ENCODE measurements around the gene PARN. TPM values are rescaled to one million over a fixed set of nuclear protein-coding genes. Genes with fewer than 3 reads are reported as not detected.
A peak's percentile ranks its signal among the peaks of the same experiment; 100 is the strongest.

The PARN gene
- polyA plus RNA-seq, 1 donor from 2014 or later, result 53.5 TPM

DNA sequence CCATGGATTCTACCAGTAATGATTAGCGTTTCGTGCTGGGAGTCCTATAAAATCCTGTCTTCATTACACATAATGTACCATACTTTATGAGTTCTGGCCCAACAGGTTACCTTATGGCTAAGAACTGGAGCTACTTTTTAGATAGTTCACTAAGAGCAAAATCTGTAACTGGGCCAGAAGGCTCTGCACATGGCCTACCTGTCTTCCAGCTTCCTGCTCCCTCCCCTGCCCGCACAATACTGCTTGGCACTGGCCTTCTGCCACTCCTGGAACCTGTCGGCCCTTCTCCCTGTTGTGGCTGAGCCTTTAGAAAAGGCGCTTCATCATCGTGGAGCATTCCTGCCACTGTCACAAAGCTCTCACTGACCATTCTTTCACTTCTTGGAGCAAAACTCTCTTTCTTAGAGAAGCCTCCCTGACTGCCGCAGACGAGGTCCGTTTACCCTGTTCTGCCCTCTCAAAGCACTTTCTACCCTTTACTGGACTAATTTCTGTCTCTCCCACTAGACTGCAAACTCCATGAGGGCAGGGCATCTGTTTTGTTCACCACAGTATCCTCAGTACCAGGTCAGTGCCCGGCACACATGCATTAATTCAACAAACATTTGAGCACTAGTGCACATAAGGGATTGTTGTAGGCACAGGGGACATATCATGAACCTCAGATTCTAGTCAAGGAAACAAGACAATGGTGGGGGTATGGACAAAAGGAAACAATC lies 116.5 kb downstream of the PARN start:
- Mint-ChIP-seq H3K4me3 (no peak overlapping the region), H3K36me3 (peaks cover 6% of the 10 kb centered on the region), H3K27me3 (no peaks in the 10 kb centered on the region), H3K4me1 (peaks cover 0 to 3% (median 1%) of the 10 kb centered on the region in 3 donors), H3K9me3 (no peaks in the 10 kb centered on the region), H3K27ac (no peak overlapping the region)

DNA sequence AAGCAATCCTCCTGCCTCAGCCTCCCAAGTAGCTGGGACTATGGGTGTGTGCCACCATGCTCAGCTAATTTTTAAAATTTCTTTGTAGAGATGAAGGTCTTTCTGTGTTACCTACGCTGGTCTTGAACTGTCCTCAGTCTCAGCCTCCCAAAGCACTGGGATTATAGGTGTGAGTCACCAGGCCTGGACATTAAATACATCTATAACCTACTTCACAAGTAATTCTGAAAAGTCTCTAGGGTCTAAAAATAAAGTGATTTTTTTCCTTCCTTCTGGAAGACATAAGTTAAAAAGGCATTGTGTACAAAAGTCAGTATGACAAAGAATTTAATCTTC lies 118.3 kb downstream of the PARN start:
- H3K27me3 Mint-ChIP-seq, result no peaks in the 10 kb centered on the region
- H3K27ac Mint-ChIP-seq, result no peak overlapping the region

DNA sequence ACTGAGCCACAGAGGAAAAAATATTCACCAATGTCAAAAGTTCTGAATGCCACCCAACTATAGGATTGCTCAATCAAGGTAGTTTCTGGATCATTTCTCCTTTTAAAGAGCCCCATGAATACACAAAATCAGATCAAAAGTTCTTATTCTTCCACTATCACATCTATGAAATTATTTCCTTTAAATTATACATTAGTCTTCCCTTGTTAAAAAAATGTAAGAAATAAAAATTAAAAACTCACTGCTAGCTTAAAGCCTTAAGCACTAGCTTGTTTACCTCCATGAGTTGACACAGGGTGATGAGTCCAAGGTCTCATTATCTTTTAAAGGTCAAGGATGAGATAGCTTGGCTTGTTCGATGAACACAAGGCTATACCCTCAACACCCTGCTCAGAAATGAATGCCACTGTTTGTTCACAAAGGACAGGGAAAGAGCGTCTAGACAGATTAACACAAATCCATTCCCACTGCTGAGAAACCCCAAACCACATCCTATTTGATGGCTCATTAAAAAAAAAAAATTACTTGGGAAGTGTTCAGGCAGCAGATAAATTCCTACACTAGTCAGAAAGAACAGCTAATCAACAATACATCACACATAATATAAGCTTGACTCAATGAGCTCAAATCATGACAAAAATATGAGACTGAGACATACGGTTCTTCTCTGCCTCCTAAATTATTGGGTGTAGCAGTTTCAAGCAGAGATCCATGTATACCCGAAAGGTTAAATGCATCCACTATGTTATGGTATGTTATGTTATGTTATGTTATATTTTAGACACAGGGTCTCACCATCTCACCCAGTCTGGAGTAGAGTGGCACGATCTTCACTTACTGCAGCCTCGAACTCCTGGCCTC lies 118.9 kb downstream of the PARN start:
- Mint-ChIP-seq H3K4me1 (peaks cover 0 to 2% (median 1%) of the 10 kb centered on the region in 3 donors), H3K4me3 (no peak overlapping the region), H3K27me3 (no peaks in the 10 kb centered on the region), H3K27ac (no peak overlapping the region), H3K9me3 (no peaks in the 10 kb centered on the region), H3K36me3 (peaks cover 3% of the 10 kb centered on the region)

More for the DNA sequence above, 118.3 kb downstream of the PARN start:
- peaks cover 0 to 3% (median 1%) of the 10 kb centered on the region in 3 donors for H3K4me1 Mint-ChIP-seq
- no peak overlapping the region for H3K4me3 Mint-ChIP-seq
- peaks cover 5% of the 10 kb centered on the region for H3K36me3 Mint-ChIP-seq
- H3K9me3 Mint-ChIP-seq, result no peaks in the 10 kb centered on the region

DNA sequence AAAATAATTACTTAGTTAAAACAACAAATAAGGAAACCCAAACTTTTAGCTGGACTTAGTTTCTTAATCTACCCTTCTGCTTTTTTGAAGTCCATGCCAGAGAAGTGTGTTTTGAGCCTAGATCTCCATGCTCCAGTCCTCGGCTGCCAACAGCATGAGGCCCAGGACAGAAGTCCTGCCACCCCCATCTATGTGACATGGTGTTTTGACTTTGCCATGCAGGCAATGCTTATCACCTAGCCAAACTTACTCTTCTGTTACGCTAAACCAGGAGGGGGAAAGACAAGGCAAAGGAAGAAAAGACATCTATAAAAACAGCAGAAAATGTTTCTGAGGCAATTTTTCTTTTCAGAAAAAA lies 119.5 kb downstream of the PARN start:
- no peaks in the 10 kb centered on the region for H3K27me3 Mint-ChIP-seq
- peaks cover 0 to 3% (median 3%) of the 10 kb centered on the region in 3 donors for H3K4me1 Mint-ChIP-seq
- H3K4me3 Mint-ChIP-seq, result no peak overlapping the region
- no peaks in the 10 kb centered on the region for H3K9me3 Mint-ChIP-seq
- peaks cover 3% of the 10 kb centered on the region for H3K36me3 Mint-ChIP-seq
- no peak overlapping the region for H3K27ac Mint-ChIP-seq

DNA sequence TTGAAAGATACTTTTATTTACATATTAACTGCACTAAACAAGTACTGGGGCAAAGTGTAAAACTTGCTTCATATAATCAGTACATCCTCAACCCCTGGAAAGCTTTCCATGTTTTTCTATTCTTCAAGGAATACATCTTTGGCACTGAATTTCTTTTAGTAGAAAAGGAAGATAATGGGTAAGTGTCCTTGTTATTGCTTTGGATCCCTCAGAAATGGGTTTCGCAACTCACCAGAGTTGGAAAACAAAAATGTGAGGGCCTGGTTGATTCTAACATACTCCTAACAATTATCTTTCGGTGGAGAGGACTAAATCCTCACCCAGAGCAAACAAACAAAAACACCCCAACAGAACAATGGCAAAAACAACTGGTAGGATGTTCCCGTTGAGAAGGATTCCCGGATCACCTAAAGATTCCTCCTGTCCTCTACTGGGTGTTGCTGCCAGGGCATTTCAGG lies 120.4 kb downstream of the PARN start:
- Mint-ChIP-seq H3K4me3 (no peak overlapping the region), H3K27me3 (no peaks in the 10 kb centered on the region), H3K36me3 (peaks cover 3% of the 10 kb centered on the region), H3K27ac (peak overlapping the region in 1 of 3 donors; percentile 7), H3K4me1 (peaks cover 0 to 3% (median 3%) of the 10 kb centered on the region in 3 donors), H3K9me3 (no peaks in the 10 kb centered on the region)

DNA sequence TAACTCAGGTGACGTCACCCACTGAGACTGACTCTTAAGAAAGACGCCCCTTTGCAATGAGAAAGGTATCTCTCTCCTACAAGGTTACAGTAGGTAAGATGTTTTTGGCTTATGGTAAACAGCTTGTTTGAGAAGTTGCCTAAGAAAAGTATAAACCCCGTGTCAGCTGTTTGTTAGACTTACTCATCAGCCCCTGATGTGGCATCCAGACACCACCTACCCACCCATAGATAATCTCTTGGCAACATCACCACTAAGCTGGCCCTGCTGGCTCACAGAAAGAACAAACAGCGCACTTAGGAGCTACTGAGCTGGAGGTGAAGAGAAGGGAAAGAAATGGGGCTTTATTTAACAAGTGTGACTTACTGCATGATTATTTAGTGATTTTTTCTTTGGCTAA lies 121.0 kb downstream of the PARN start:
- Mint-ChIP-seq H3K9me3 (no peaks in the 10 kb centered on the region), H3K4me1 (peaks cover 0 to 3% (median 3%) of the 10 kb centered on the region in 3 donors), H3K27ac (no peak overlapping the region), H3K27me3 (no peaks in the 10 kb centered on the region), H3K4me3 (no peak overlapping the region), H3K36me3 (peaks cover 3% of the 10 kb centered on the region)

DNA sequence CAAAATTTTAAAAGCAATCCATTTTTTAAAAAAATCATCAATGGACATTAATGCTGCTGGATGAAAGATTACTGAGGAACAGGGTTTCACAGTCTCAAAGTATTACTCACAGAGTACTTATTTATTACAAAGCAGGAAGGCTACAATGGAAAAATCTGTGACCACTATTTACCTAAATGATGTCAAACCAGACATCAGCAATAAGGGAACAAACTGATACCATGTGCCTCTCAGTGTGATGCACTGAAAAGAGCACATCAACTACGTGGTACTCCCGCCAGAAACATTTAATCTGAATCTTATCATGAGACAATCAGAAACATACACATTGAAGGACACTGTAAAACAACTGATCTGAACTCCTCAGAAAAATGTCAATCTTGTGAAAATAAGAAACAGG lies 124.2 kb downstream of the PARN start:
- H3K36me3 Mint-ChIP-seq, result no peaks in the 10 kb centered on the region
- H3K27ac Mint-ChIP-seq, result no peak overlapping the region
- no peak overlapping the region for H3K4me3 Mint-ChIP-seq
- no peaks in the 10 kb centered on the region for H3K9me3 Mint-ChIP-seq
- H3K4me1 Mint-ChIP-seq, result peaks cover 0 to 3% (median 3%) of the 10 kb centered on the region in 3 donors
- no peaks in the 10 kb centered on the region for H3K27me3 Mint-ChIP-seq

DNA sequence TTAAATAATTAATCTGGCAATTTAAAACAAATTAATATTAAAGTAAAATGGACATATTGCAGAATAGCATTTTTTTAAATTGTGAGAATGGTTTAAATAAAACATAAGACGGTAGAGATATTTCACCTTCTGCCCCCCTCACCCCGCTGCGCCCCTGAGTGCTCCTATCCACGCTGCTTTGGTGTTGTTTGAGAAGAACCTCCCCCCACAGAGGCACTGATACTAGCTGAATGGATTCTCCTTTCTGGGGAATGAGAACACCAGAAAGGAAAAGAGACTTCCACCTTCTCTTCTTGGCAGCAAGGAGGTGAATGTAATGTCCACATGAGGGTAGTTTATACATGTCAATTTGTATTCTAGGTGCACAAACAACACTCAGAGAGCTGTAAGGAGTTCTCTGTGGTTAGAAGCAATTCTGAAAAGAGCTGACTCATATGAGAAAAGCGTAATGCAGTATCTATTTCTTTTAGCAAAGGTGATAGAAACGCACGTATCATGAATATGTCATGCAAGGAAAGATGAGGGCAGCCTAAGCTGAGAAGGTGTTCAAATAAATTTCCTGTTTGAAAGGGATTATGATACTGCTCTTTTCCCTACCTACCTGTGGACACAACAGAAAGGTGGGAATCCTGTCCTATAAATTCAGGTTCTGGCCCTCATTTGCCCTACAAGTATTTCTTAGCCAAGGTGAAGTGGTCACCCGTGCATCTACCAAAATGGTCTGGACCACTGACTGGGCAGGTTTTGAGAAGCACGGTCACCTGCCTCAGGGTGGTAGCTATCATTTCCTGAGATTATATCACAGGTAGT lies 126.9 kb downstream of the PARN start:
- no peaks in the 10 kb centered on the region for H3K27me3 Mint-ChIP-seq
- no peaks in the 10 kb centered on the region for H3K9me3 Mint-ChIP-seq
- H3K4me3 Mint-ChIP-seq, result no peak overlapping the region
- H3K36me3 Mint-ChIP-seq, result no peaks in the 10 kb centered on the region
- H3K27ac Mint-ChIP-seq, result no peak overlapping the region
- H3K4me1 Mint-ChIP-seq, result peaks cover 0 to 3% (median 2%) of the 10 kb centered on the region in 3 donors

DNA sequence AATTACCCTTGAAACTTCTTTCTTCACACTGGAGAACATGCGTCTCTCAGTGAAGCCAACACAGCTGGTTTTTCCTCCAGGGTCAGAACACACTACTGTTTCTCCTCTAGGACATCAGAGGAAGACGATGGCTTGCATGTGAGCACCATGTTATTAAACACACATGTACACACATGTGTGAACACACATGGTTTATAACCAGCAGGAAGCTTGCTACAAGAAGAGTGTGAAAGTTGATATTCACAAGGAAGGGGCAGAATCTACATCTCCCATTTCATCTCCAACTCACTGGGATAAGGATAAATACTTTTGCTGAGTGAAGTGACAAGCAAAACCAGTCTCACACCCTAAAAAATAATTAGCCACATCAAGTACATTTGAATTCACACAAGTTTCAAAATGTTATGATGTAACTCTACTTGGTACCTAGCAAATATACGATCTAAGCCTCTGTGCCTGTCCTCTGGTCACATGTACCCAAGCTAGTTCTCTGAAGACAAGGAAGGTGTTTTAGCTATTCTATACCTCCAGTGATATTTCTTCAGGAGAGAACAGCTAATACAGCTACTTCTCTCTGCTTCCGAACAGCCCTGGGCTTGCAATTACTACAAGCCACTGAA lies 127.7 kb downstream of the PARN start:
- Mint-ChIP-seq H3K27ac (no peak overlapping the region), H3K27me3 (no peaks in the 10 kb centered on the region), H3K4me1 (peaks cover 0 to 3% (median 2%) of the 10 kb centered on the region in 3 donors), H3K9me3 (no peaks in the 10 kb centered on the region), H3K36me3 (no peaks in the 10 kb centered on the region), H3K4me3 (no peak overlapping the region)

DNA sequence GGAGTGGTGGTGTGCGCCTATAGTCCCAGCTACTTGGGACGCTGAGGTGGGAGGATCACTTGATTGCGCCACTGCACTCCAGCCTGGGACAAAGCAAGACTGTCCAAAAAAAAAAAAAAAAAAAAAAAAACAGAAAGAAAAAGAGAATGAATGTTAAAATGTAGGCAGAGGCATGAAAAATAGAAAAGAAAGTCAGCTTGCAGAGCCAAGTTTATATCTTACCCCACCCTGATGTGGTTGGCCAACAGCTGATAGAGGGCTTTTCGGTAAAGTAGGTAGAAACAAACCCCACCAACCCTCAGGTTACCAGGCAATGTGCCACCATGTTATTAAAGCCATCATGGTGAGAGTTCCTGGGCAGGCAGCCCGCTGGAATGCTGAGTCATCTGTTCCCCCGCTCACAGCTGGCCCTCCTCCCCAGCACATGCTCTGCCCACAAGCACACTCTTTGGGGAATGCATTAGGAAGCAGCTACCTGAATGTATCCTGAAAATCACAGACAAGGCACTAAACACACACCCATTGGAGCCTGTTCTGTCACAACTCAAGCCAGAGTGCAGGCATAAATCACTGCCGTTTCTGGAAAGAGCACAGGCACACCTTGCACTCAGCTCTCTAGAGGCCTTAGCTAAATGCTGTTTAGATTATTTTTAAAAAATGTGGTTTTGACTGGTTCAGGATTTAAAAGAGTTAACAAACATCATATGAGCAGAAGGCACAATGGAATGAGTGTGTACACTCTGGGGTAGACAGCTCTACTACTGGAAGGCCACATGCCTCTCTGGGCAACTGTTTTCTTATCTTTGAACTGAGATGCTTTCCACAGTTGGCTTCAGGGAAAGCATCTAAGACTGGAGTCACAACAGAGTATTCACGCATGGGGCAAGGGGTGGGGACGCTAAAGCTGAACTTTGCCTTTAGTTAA lies 128.5 kb downstream of the PARN start:
- Mint-ChIP-seq H3K27ac (peak overlapping the region in 2 of 3 donors; percentile 13 to 23), H3K4me1 (peaks cover 0 to 3% (median 2%) of the 10 kb centered on the region in 3 donors), H3K9me3 (no peaks in the 10 kb centered on the region), H3K36me3 (no peaks in the 10 kb centered on the region), H3K4me3 (no peak overlapping the region), H3K27me3 (no peaks in the 10 kb centered on the region)

DNA sequence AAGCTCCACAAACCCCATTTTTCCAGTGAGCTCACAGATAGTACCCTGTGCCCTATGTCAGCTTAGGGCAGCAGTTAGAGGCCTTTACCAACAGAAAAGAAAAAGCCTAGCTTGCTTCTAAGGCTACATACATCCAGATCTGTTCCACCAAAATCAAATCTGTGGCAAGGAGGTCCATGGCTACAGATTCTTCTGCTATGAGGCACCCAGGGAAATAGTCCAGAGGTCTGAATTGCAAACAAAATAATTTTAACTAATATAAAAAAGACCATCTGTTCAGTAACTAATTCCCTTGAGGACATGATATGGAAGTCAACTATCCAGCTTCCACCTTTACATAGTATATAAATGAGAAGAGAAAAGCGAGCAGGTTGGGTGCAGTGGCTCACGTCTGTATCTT lies 129.3 kb downstream of the PARN start:
- H3K27me3 Mint-ChIP-seq, result no peaks in the 10 kb centered on the region
- peaks cover 0 to 2% (median 0%) of the 10 kb centered on the region in 3 donors for H3K4me1 Mint-ChIP-seq
- no peaks in the 10 kb centered on the region for H3K9me3 Mint-ChIP-seq

DNA sequence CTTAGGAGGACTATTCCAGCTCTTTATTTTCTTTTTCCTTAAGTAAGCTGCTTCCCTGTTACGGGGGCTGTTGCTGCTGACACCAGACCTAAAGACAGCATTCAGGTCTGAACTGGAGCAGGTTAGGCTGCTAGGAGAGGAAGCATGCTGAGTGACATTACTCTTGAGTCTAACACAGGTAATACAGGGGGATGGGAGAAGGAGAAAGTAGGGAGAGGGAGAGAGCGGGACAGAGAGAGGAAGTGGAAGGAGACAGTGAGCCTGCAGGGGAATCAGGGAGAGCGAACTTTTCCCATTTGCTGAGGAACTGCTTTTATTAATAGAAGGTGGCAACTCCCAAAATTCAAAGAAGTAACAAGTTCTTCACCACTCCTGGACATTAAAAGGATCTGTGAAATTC lies 130.9 kb downstream of the PARN start:
- Mint-ChIP-seq H3K36me3 (peaks cover 1% of the 10 kb centered on the region), H3K27ac (peak overlapping the region in 2 of 3 donors; percentile 5 to 69), H3K4me3 (peak overlapping the region in 1 of 4 donors; percentile 23), H3K27me3 (no peaks in the 10 kb centered on the region), H3K4me1 (peaks cover 0 to 9% (median 0%) of the 10 kb centered on the region in 3 donors), H3K9me3 (no peaks in the 10 kb centered on the region)

More for the DNA sequence above, 129.3 kb downstream of the PARN start:
- Mint-ChIP-seq H3K27ac (no peak overlapping the region), H3K36me3 (no peaks in the 10 kb centered on the region), H3K4me3 (no peak overlapping the region)

DNA sequence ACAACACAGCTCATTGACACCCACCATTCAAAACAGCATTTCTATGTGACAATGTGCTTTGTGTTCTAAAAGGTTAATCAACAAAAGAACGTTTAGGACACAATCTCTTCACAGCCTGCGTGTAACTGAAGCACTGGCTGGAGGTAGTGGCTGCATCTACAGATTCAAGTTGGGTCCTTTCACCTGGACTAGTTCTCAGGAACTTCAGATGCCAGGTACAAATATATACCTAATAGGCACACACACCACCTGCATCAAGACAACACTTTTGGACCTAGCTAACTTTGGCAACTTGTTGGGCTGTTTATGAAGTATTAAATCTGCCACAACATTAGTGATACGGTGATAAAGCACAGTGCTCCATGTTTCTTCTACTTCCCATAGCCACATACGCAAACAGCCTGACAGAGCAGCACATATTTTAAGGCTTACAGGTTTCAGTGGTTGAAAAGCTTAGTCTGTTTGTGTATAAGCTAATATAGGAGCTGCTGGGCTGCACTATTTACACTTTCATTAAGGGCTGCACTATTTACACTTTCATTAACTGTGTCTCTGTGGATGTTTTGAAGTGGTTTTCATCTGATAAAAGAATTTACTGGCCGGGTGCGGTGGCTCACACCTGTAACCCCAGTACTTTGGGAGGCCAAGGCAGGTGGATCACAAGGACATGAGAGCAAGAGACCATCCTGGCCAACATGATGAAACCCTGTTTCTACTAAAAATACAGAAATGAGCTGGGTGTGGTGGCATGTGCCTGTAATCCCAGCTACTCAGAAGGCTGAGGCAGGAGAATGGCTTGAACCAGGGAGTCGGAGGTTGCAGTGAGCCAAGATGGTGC lies 132.6 kb downstream of the PARN start:
- Mint-ChIP-seq H3K36me3 (peaks cover 6% of the 10 kb centered on the region), H3K9me3 (no peaks in the 10 kb centered on the region), H3K27ac (peak overlapping the region in 1 of 3 donors; percentile 22), H3K27me3 (no peaks in the 10 kb centered on the region), H3K4me3 (no peak overlapping the region), H3K4me1 (peaks cover 4 to 16% (median 5%) of the 10 kb centered on the region in 3 donors)

All from IgD-negative memory B cell (primary cell).